Measurements from ENCODE around the gene TRIM40.

Gene TRIM40

GRCh38 chr6:30135757-30136156 lies at the start of gene TRIM40:
TRIM40 (plus strand) TSS chr6:30136140; CDS start chr6:30137037, 897 bp downstream.
- H3K4me1 Mint-ChIP-seq = peaks cover 4% of the 10 kb centered on the region

GRCh38 chr6:30087876-30088275 lies 48.1 kb upstream of the TRIM40 start:
- Mint-ChIP-seq H3K4me3 (no peak overlapping the region), H3K27me3 (ENCODE audit: low read depth) (peaks cover 63% of the 10 kb centered on the region), H3K4me1 (no peaks in the 10 kb centered on the region), H3K27ac (no peak overlapping the region), H3K9me3 (no peaks in the 10 kb centered on the region), H3K36me3 (ENCODE audit: low read depth) (no peaks in the 10 kb centered on the region)
- TF ChIP-seq, protein P1, sequence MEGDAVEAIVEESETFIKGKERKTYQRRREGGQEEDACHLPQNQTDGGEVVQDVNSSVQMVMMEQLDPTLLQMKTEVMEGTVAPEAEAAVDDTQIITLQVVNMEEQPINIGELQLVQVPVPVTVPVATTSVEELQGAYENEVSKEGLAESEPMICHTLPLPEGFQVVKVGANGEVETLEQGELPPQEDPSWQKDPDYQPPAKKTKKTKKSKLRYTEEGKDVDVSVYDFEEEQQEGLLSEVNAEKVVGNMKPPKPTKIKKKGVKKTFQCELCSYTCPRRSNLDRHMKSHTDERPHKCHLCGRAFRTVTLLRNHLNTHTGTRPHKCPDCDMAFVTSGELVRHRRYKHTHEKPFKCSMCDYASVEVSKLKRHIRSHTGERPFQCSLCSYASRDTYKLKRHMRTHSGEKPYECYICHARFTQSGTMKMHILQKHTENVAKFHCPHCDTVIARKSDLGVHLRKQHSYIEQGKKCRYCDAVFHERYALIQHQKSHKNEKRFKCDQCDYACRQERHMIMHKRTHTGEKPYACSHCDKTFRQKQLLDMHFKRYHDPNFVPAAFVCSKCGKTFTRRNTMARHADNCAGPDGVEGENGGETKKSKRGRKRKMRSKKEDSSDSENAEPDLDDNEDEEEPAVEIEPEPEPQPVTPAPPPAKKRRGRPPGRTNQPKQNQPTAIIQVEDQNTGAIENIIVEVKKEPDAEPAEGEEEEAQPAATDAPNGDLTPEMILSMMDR (IDR thresholded peaks at IDR 0.05; ENCODE audit: unreplicated experiment in 3 of 3) = no peak

More at GRCh38 chr6:30135757-30136156, at the start of gene TRIM40:
- Mint-ChIP-seq H3K9me3 (no peaks in the 10 kb centered on the region), H3K36me3 (ENCODE audit: low read depth) (no peaks in the 10 kb centered on the region), H3K4me3 (no peak within 1 kb of the TSS), H3K27me3 (ENCODE audit: low read depth) (peaks cover 65% of the 10 kb centered on the region), H3K27ac (no peak within 1 kb of the TSS)
- TF ChIP-seq, protein P1 (IDR thresholded peaks at IDR 0.05; ENCODE audit: unreplicated experiment in 3 of 3) = no peak

DNA sequence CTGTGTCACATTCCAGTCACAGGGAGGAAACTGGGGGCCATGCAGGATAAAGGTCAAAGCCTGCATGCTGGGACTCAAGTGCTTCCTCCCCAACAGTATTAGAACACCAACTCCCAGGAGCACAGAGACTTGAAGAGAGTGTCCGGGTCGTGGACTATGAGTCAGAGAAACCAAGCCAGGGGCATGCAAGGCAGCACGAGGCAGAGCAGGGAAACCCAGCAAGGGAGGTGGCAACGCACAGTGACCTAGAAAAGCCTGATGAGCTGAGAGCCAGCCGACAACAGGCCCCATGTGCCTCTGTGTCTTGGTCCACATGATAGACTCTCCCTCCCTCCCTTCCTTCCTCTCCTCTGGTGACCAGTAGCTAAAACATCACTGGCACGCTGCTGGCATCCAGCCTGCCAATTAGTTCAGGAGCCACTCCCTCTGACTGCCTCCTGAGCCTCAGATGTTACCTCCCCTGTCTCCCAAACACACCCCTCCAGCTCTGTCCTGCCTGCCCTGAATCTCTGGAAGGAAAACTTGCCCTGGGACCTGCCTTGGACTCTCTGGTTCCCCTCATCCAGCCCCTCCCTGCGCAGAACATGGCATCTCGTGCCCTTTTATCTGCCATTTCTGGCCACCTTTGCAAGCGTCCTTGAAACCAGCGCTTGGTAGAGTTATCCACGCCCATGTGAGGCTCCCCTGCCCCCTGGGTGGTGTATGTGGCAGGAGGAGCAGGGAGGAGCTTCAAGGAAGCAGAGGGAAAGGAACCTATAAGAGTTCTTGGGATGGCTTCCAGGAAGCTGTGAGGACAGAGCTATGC lies 44.2 kb upstream of the TRIM40 start:
- Mint-ChIP-seq H3K36me3 (ENCODE audit: low read depth) (no peaks in the 10 kb centered on the region), H3K4me3 (no peak overlapping the region), H3K4me1 (no peaks in the 10 kb centered on the region), H3K27me3 (ENCODE audit: low read depth) (peaks cover 90% of the 10 kb centered on the region), H3K9me3 (no peaks in the 10 kb centered on the region), H3K27ac (no peak overlapping the region)
- TF ChIP-seq, protein P1 (IDR thresholded peaks at IDR 0.05; ENCODE audit: unreplicated experiment in 3 of 3) = no peak

GRCh38 chr6:30092852-30093543 lies 42.9 kb upstream of the TRIM40 start:
- peaks cover 93% of the 10 kb centered on the region for H3K27me3 Mint-ChIP-seq (ENCODE audit: low read depth)
- no peaks in the 10 kb centered on the region for H3K9me3 Mint-ChIP-seq
- H3K4me1 Mint-ChIP-seq = no peaks in the 10 kb centered on the region
- H3K36me3 Mint-ChIP-seq (ENCODE audit: low read depth) = no peaks in the 10 kb centered on the region
- H3K4me3 Mint-ChIP-seq = no peak overlapping the region
- TF ChIP-seq, protein P1 (IDR thresholded peaks at IDR 0.05; ENCODE audit: unreplicated experiment in 3 of 3) = no peak
- H3K27ac Mint-ChIP-seq = no peak overlapping the region

DNA sequence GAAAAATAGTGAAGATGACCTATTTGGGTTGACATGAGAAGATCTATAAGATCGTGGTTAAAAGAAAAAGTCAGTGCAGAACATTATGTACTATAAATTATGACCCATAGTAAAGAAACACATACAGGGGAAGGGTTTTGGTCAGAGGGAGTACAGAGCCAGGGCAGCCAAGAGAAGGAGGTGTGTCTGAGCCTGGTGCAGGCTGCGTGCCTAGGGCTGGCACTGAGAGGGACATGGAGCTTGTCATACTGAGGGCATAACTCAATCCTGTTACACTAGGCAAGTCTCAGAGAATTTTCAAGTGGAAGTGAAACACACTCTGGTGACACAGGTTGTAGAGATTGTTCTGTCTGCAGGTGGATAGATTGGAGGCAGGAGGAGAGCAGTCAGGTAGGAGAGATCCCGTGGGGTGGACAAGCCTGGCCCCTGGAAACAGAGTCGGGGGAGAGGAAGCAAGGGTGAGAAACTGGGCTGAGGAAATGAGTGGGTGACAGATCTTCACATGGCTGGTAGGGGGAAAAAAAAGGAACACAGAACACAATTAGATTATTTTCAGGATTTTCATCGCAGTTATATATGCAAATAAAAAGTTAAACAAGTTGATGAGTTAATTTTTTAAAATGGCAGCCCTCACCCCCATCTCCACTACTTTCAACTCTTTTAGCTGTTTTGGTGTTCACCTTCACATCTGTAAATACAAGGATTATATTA lies 41.8 kb upstream of the TRIM40 start:
- H3K27me3 Mint-ChIP-seq (ENCODE audit: low read depth) = peaks cover 97% of the 10 kb centered on the region
- H3K4me3 Mint-ChIP-seq = no peak overlapping the region
- no peaks in the 10 kb centered on the region for H3K4me1 Mint-ChIP-seq
- H3K27ac Mint-ChIP-seq = no peak overlapping the region
- no peaks in the 10 kb centered on the region for H3K36me3 Mint-ChIP-seq (ENCODE audit: low read depth)
- H3K9me3 Mint-ChIP-seq = no peaks in the 10 kb centered on the region
- TF ChIP-seq, protein P1 (IDR thresholded peaks at IDR 0.05; ENCODE audit: unreplicated experiment in 3 of 3) = no peak

Measured in nephron (organoid).